Activated T-cell treated with anti-CD3 and anti-CD28 coated beads, Interleukin-2, amount 50 U/mL, for 24 hours (primary cell): ENCODE measurements around the gene DRC1.
"Not testable (repeated sequence)": the region's sequence is repeated elsewhere in the genome, so short reads cannot be mapped to it uniquely, and the experiment has no call there.

ENCODE experiments used
- DNase-seq: peaks from one replicate; pipeline ENCODE4 v3.0.0-alpha.2; 2020
- H3K27ac Mint-ChIP-seq: 2 replicates; pipeline ENCODE4 v1.8.0; 2020; ENCODE audit warnings: mild to moderate bottlenecking, mixed read lengths
- H3K27me3 Mint-ChIP-seq: 2 replicates; pipeline ENCODE4 v1.8.0; 2020; ENCODE audit warnings: mixed read lengths
- H3K36me3 Mint-ChIP-seq: 2 replicates; pipeline ENCODE4 v1.8.0; 2020; ENCODE audit warnings: low read depth, mixed read lengths
- H3K4me1 Mint-ChIP-seq: 2 replicates; pipeline ENCODE4 v1.8.0; 2020; ENCODE audit warnings: low read depth, mixed read lengths
- H3K4me3 Mint-ChIP-seq: 2 replicates; pipeline ENCODE4 v1.8.0; 2020; ENCODE audit warnings: mild to moderate bottlenecking, moderate library complexity, mixed read lengths
- H3K9me3 Mint-ChIP-seq: 2 replicates; pipeline ENCODE4 v1.8.0; 2020; ENCODE audit warnings: mixed read lengths

Gene DRC1

GRCh38 chr2:26458365-26459042 is 56.8 kb downstream of the DRC1 start:
- H3K4me3 Mint-ChIP-seq = no peak overlapping the region
- H3K27me3 Mint-ChIP-seq = no peaks in the 10 kb centered on the region
- H3K4me1 Mint-ChIP-seq = no peaks in the 10 kb centered on the region
- H3K36me3 Mint-ChIP-seq = no peaks in the 10 kb centered on the region
- no peaks in the 10 kb centered on the region for H3K9me3 Mint-ChIP-seq
- DNase-seq = no peak
- H3K27ac Mint-ChIP-seq = no peak overlapping the region

GRCh38 chr2:26459991-26460612 is 58.4 kb downstream of the DRC1 start:
- H3K36me3 Mint-ChIP-seq = no peaks in the 10 kb centered on the region
- H3K4me1 Mint-ChIP-seq = no peaks in the 10 kb centered on the region
- no peak for DNase-seq
- no peak overlapping the region for H3K4me3 Mint-ChIP-seq
- no peaks in the 10 kb centered on the region for H3K27me3 Mint-ChIP-seq
- H3K9me3 Mint-ChIP-seq = no peaks in the 10 kb centered on the region
- no peak overlapping the region for H3K27ac Mint-ChIP-seq

- no peaks in the 10 kb centered on the region for H3K4me1 Mint-ChIP-seq
- H3K4me3 Mint-ChIP-seq = no peak overlapping the region
- DNase-seq = no peak
- H3K27ac Mint-ChIP-seq = no peak overlapping the region
- no peaks in the 10 kb centered on the region for H3K36me3 Mint-ChIP-seq
- H3K27me3 Mint-ChIP-seq = no peaks in the 10 kb centered on the region
- no peaks in the 10 kb centered on the region for H3K9me3 Mint-ChIP-seq
Measured at GRCh38 chr2:26460613-26461031, 58.9 kb downstream of the DRC1 start.

- H3K27ac Mint-ChIP-seq = no peak overlapping the region
- no peaks in the 10 kb centered on the region for H3K9me3 Mint-ChIP-seq
- no peak for DNase-seq
- no peaks in the 10 kb centered on the region for H3K27me3 Mint-ChIP-seq
- H3K4me3 Mint-ChIP-seq = no peak overlapping the region
- no peaks in the 10 kb centered on the region for H3K4me1 Mint-ChIP-seq
- H3K36me3 Mint-ChIP-seq = no peaks in the 10 kb centered on the region
Measured at GRCh38 chr2:26461601-26462023, 59.9 kb downstream of the DRC1 start.

GRCh38 chr2:26462100-26462499 is 60.4 kb downstream of the DRC1 start:
- Mint-ChIP-seq H3K4me3 (no peak overlapping the region), H3K36me3 (no peaks in the 10 kb centered on the region), H3K4me1 (no peaks in the 10 kb centered on the region), H3K27ac (no peak overlapping the region), H3K27me3 (no peaks in the 10 kb centered on the region), H3K9me3 (no peaks in the 10 kb centered on the region)
- DNase-seq = no peak

GRCh38 chr2:26462511-26463243 is 61.0 kb downstream of the DRC1 start:
- Mint-ChIP-seq H3K4me1 (no peaks in the 10 kb centered on the region), H3K36me3 (no peaks in the 10 kb centered on the region), H3K9me3 (no peaks in the 10 kb centered on the region), H3K4me3 (no peak overlapping the region), H3K27ac (no peak overlapping the region), H3K27me3 (no peaks in the 10 kb centered on the region)
- DNase-seq = no peak

- H3K4me3 Mint-ChIP-seq = no peak overlapping the region
Measured at GRCh38 chr2:26463244-26464192, 61.8 kb downstream of the DRC1 start.

GRCh38 chr2:26464390-26465265 is 62.9 kb downstream of the DRC1 start:
- Mint-ChIP-seq H3K27me3 (no peaks in the 10 kb centered on the region), H3K4me3 (no peak overlapping the region), H3K27ac (no peak overlapping the region), H3K9me3 (peaks cover 4% of the 10 kb centered on the region), H3K4me1 (no peaks in the 10 kb centered on the region), H3K36me3 (no peaks in the 10 kb centered on the region)
- no peak for DNase-seq

More at GRCh38 chr2:26463244-26464192, 61.8 kb downstream of the DRC1 start:
- H3K36me3 Mint-ChIP-seq = no peaks in the 10 kb centered on the region
- no peak for DNase-seq
- H3K27me3 Mint-ChIP-seq = no peaks in the 10 kb centered on the region
- no peaks in the 10 kb centered on the region for H3K9me3 Mint-ChIP-seq
- no peak overlapping the region for H3K27ac Mint-ChIP-seq
- no peaks in the 10 kb centered on the region for H3K4me1 Mint-ChIP-seq

- no peak for DNase-seq
- H3K4me1 Mint-ChIP-seq = no peaks in the 10 kb centered on the region
- no peak overlapping the region for H3K27ac Mint-ChIP-seq
- no peak overlapping the region for H3K4me3 Mint-ChIP-seq
- H3K36me3 Mint-ChIP-seq = no peaks in the 10 kb centered on the region
- H3K9me3 Mint-ChIP-seq = peaks cover 4% of the 10 kb centered on the region
- no peaks in the 10 kb centered on the region for H3K27me3 Mint-ChIP-seq
Measured at GRCh38 chr2:26465266-26465925, 63.7 kb downstream of the DRC1 start.

- H3K27ac Mint-ChIP-seq = no peak overlapping the region
- no peak overlapping the region for H3K4me3 Mint-ChIP-seq
- no peaks in the 10 kb centered on the region for H3K36me3 Mint-ChIP-seq
- no peaks in the 10 kb centered on the region for H3K27me3 Mint-ChIP-seq
- H3K4me1 Mint-ChIP-seq = no peaks in the 10 kb centered on the region
- H3K9me3 Mint-ChIP-seq = peaks cover 4% of the 10 kb centered on the region
- no peak for DNase-seq
Measured at GRCh38 chr2:26465981-26466471, 64.3 kb downstream of the DRC1 start.

GRCh38 chr2:26466662-26467310 is 65.1 kb downstream of the DRC1 start:
- no peak overlapping the region for H3K27ac Mint-ChIP-seq
- no peaks in the 10 kb centered on the region for H3K27me3 Mint-ChIP-seq
- no peak for DNase-seq
- no peaks in the 10 kb centered on the region for H3K36me3 Mint-ChIP-seq
- peaks cover 4% of the 10 kb centered on the region for H3K9me3 Mint-ChIP-seq
- no peaks in the 10 kb centered on the region for H3K4me1 Mint-ChIP-seq
- H3K4me3 Mint-ChIP-seq = no peak overlapping the region

- DNase-seq, H3K27ac Mint-ChIP-seq, H3K4me1 Mint-ChIP-seq, H3K27me3 Mint-ChIP-seq, H3K4me3 Mint-ChIP-seq, H3K9me3 Mint-ChIP-seq, H3K36me3 Mint-ChIP-seq: not testable (repeated sequence)
Measured at GRCh38 chr2:26468544-26468943, 66.8 kb downstream of the DRC1 start.
